H1 (cell line): ENCODE results near the gene SLC7A5. TPM values are rescaled to one million over a fixed set of nuclear protein-coding genes. Genes with fewer than 3 reads are reported as not detected.
A peak's percentile ranks its signal among the peaks of the same experiment; 100 is the strongest.

Source experiments
- CTCF ChIA-PET: fragments of 300-600 bp; sonication (Branson Sonifier 250); formaldehyde crosslinking; loops from one replicate; lab custom pipeline; 2021; ENCODE audit not compliant: partially characterized antibody; lab: Charles Lee
- POLR2A ChIA-PET: fragments of 300-600 bp; sonication (Branson Sonifier 250); formaldehyde crosslinking; loops from one replicate; lab custom pipeline; 2021; ENCODE audit warnings: inconsistent platforms; ENCODE audit not compliant: partially characterized antibody; lab: Charles Lee
- DNase-seq, 2 experiments: peaks; one replicate each; pipeline versions ENCODE4 v3.0.0 to v3.0.0-alpha.2; 2010 to 2022; ENCODE audit warnings: low spot score in 2 of 2, low read depth in 1 of 2, mixed read lengths in 1 of 2
- FAIRE-seq: peaks from 2 replicates; lab custom pipeline; 2011; peaks lifted over from hg19 to GRCh38; lab: Jason Lieb, UNC
- H2AFZ ChIP-seq: 2 replicates; pipeline ENCODE4 v1.8.1; 2012; ENCODE audit warnings: low read length, inconsistent platforms
- H2AK5ac ChIP-seq: 2 replicates; pipeline ENCODE4 v1.6.1; 2013; ENCODE audit warnings: low read depth, low read length
- H2BK120ac ChIP-seq: replicated peaks from 2 replicates; pipeline ENCODE3; 2013; ENCODE audit warnings: low read depth, low read length, inconsistent platforms
- H2BK12ac ChIP-seq: 2 replicates; pipeline ENCODE4 v1.6.1; 2013; ENCODE audit warnings: low read depth, low read length
- H2BK15ac ChIP-seq: 2 replicates; pipeline ENCODE4 v1.6.1; 2013; ENCODE audit warnings: low read length
- H2BK20ac ChIP-seq: 2 replicates; pipeline ENCODE4 v1.6.1; 2013; ENCODE audit warnings: low read length
- H2BK5ac ChIP-seq: 2 replicates; pipeline ENCODE4 v1.6.1; 2013; ENCODE audit warnings: low read depth, low read length
- H3K14ac ChIP-seq: 2 replicates; pipeline ENCODE4 v1.6.1; 2013; ENCODE audit warnings: inconsistent platforms; ENCODE audit not compliant: insufficient read length
- H3K18ac ChIP-seq: 2 replicates; pipeline ENCODE4 v1.6.1; 2013; ENCODE audit warnings: low read length; ENCODE audit errors: extremely low read depth
- H3K23ac ChIP-seq: 2 replicates; pipeline ENCODE4 v1.6.1; 2013; ENCODE audit warnings: inconsistent platforms; ENCODE audit not compliant: insufficient read length
- H3K23me2 ChIP-seq: 2 replicates; pipeline ENCODE4 v1.6.1; 2013; ENCODE audit warnings: low read depth, low read length
- H3K27ac ChIP-seq: 2 replicates; pipeline ENCODE4 v1.6.1; 2011; ENCODE audit warnings: low read depth, low read length, inconsistent platforms
- H3K27me3 ChIP-seq, 4 experiments: replicated peaks in 1 of 4; 1 replicate in 1 of 4; 2 replicates in 3 of 4; pipeline versions ENCODE4 v1.6.1 to v1.8.1; 2011 to 2013; ENCODE audit warnings: low read length in 3 of 4, mild to moderate bottlenecking in 3 of 4, inconsistent platforms in 2 of 4, mixed read lengths in 2 of 4, moderate library complexity in 1 of 4; ENCODE audit not compliant: control insufficient read depth in 3 of 4, insufficient read depth in 3 of 4; ENCODE audit errors: extremely low read depth in 1 of 4
- H3K36me3 ChIP-seq, 4 experiments: 2 replicates each; pipeline versions ENCODE4 v1.6.1 to v1.8.1; 2011 to 2013; ENCODE audit warnings: mild to moderate bottlenecking in 4 of 4, low read length in 3 of 4, moderate library complexity in 2 of 4, control low read depth in 1 of 4, inconsistent platforms in 1 of 4; ENCODE audit not compliant: insufficient read depth in 4 of 4, control insufficient read depth in 2 of 4
- H3K4ac ChIP-seq: replicated peaks from 2 replicates; pipeline ENCODE3; 2013; ENCODE audit warnings: low read length, low read depth, mixed read lengths, inconsistent platforms; ENCODE audit not compliant: insufficient read length
- H3K4me1 ChIP-seq, 4 experiments: replicated peaks in 1 of 4; 1 replicate in 1 of 4; 2 replicates in 3 of 4; pipeline versions ENCODE4 v1.6.1 to v1.8.1; 2011 to 2013; ENCODE audit warnings: low read length in 3 of 4, inconsistent platforms in 2 of 4, mixed read lengths in 1 of 4; ENCODE audit not compliant: insufficient read depth in 4 of 4, control insufficient read depth in 3 of 4
- H3K4me2 ChIP-seq, 2 experiments: 2 replicates each; pipeline versions ENCODE4 v1.6.1 to v1.8.1; 2011 to 2013; ENCODE audit warnings: low read depth in 2 of 2, low read length in 2 of 2, control low read depth in 1 of 2, inconsistent platforms in 1 of 2, mild to moderate bottlenecking in 1 of 2; ENCODE audit not compliant: insufficient read depth in 1 of 2
- H3K4me3 ChIP-seq, 4 experiments: fragments of 200-600, 300-600 bp in 1 of 4; sonication (generic), shearing (Covaris generic), sonication (Bioruptor Twin) in 1 of 4; 2 replicates each; pipeline versions ENCODE4 v1.5.1 to v1.8.1; 2011 to 2016; ENCODE audit warnings: low read length in 4 of 4, low read depth in 3 of 4, control low read depth in 2 of 4, inconsistent platforms in 2 of 4, mild to moderate bottlenecking in 2 of 4, mixed read lengths in 1 of 4, moderate library complexity in 1 of 4; ENCODE audit not compliant: insufficient read depth in 2 of 4; ENCODE audit errors: extremely low read depth in 1 of 4
- H3K56ac ChIP-seq: replicated peaks from 2 replicates; pipeline ENCODE3; 2013; ENCODE audit warnings: low read depth, mild to moderate bottlenecking, mixed read lengths, low read length, inconsistent platforms; ENCODE audit not compliant: insufficient read length
- H3K79me1 ChIP-seq: 2 replicates; pipeline ENCODE4 v1.6.1; 2013; ENCODE audit warnings: low read depth, low read length, control low read depth
- H3K79me2 ChIP-seq, 2 experiments: 2 replicates each; pipeline versions ENCODE4 v1.6.1 to v1.8.1; 2012 to 2013; ENCODE audit warnings: low read length in 2 of 2, mild to moderate bottlenecking in 2 of 2, inconsistent platforms in 1 of 2; ENCODE audit not compliant: insufficient read depth in 2 of 2, control insufficient read depth in 1 of 2
- H3K9ac ChIP-seq, 4 experiments: replicated peaks in 1 of 4; 1 replicate in 1 of 4; 2 replicates in 3 of 4; pipeline versions ENCODE4 v1.6.1 to v1.8.1; 2011 to 2013; ENCODE audit warnings: low read depth in 3 of 4, low read length in 3 of 4, control low read depth in 2 of 4, mild to moderate bottlenecking in 2 of 4, moderate library complexity in 2 of 4, inconsistent platforms in 1 of 4; ENCODE audit errors: extremely low read depth in 1 of 4
- H3K9me3 ChIP-seq, 2 experiments: 2 replicates each; pipeline versions ENCODE4 v1.6.1 to v1.8.1; 2012 to 2013; ENCODE audit warnings: mild to moderate bottlenecking in 2 of 2, moderate library complexity in 2 of 2, control low read depth in 1 of 2, inconsistent platforms in 1 of 2, low read depth in 1 of 2, low read length in 1 of 2, mixed read lengths in 1 of 2; ENCODE audit not compliant: insufficient read depth in 2 of 2
- H4K20me1 ChIP-seq, 2 experiments: replicated peaks in 1 of 2; 2 replicates each; pipeline versions ENCODE3 to v1.8.1; 2011 to 2013; ENCODE audit warnings: inconsistent platforms in 2 of 2, low read length in 2 of 2, mild to moderate bottlenecking in 1 of 2; ENCODE audit not compliant: insufficient read depth in 2 of 2, control insufficient read depth in 1 of 2
- H4K5ac ChIP-seq: 2 replicates; pipeline ENCODE4 v1.6.1; 2013; ENCODE audit warnings: low read length, low read depth, mixed read lengths, inconsistent platforms; ENCODE audit not compliant: insufficient read length
- H4K8ac ChIP-seq: 2 replicates; pipeline ENCODE4 v1.8.0; 2013; ENCODE audit warnings: mild to moderate bottlenecking, moderate library complexity, low read length, inconsistent platforms; ENCODE audit not compliant: insufficient read depth; ENCODE audit errors: extremely low read depth
- H4K91ac ChIP-seq: replicated peaks from 2 replicates; pipeline ENCODE3; 2013; ENCODE audit warnings: low read length, mixed read lengths, inconsistent platforms; ENCODE audit not compliant: insufficient read length
- CHD2 ChIP-seq: IDR thresholded peaks from 2 replicates; pipeline ENCODE4 v1.6.1; 2012; ENCODE audit warnings: low read length, improper control_type of control experiment
- HDAC6 ChIP-seq: IDR thresholded peaks from one replicate; pipeline ENCODE4 v1.7.1; 2012; ENCODE audit warnings: low read depth, mild to moderate bottlenecking, inconsistent platforms, low read length, moderate library complexity
- KDM4A ChIP-seq: IDR thresholded peaks from one replicate; pipeline ENCODE4 v1.7.1; 2012; ENCODE audit warnings: low read depth, mild to moderate bottlenecking, moderate library complexity, low read length, inconsistent platforms; ENCODE audit not compliant: severe bottlenecking
- PHF8 ChIP-seq: fragments of 200-600 bp; sonication (generic); conservative IDR thresholded peaks from 2 replicates; pipeline ENCODE4 v1.7.1; 2012; ENCODE audit warnings: low read depth, mild to moderate bottlenecking, inconsistent platforms, low read length, moderate library complexity
- TEAD4 ChIP-seq: IDR thresholded peaks from 2 replicates; pipeline ENCODE4 v1.6.1; 2012; ENCODE audit warnings: low read depth, low read length, inconsistent platforms, mixed read lengths
- WGBS, 2 experiments: shearing (Covaris generic) in 1 of 2; methylation state at CpG; one replicate each; pipeline versions ENCODE4 v1.1.6 to v1.1.7; 2013 to 2015; ENCODE audit warnings: low lambda C conversion rate in 2 of 2, mixed read lengths in 2 of 2, inconsistent platforms in 1 of 2, low coverage in 1 of 2, missing lambda C conversion rate in 1 of 2; ENCODE audit not compliant: insufficient replicate concordance in 2 of 2, insufficient coverage in 1 of 2, insufficient read length in 1 of 2; ENCODE audit errors: extremely low coverage in 1 of 2, missing lambda C conversion rate in 1 of 2; 5-methylcytosine and 5-hydroxymethylcytosine counted together
- polyA plus RNA-seq, 7 experiments: library from polyadenylated mRNA; depleted of rRNA in 3 of 7; stranded (reverse) in 5 of 7; unstranded in 2 of 7; fragments of >200 nt in 5 of 7; fragments of 200-250 nt in 2 of 7; gene quantifications; 1 replicate in 5 of 7; 2 replicates in 1 of 7; 4 replicates in 1 of 7; pipeline versions ENCODE4 v1.2.1 to v1.2.3, GENCODE V29; 2011 to 2013; ENCODE audit warnings: missing spikeins in 2 of 7, mixed read lengths in 2 of 7
- total RNA-seq: library from RNA; stranded (reverse); fragmentation: NEBNext Ultra II Directional; extraction: Animal tissue kit (Norgen Biotek cat#: 25700); gene quantifications from 2 replicates; pipeline ENCODE4 v1.2.1, GENCODE V29; 2021

SLC7A5 gene
- total and polyA plus RNA-seq, 2 of the 8 experiments (the other 6 are each of a cell fraction or from before 2014, with no cell fraction given), result 68.2 to 341 TPM

- peak overlapping the region; percentile 48; the same call in 1 of the 2 replicates for H3K18ac ChIP-seq
- ChIA-PET POLR2A (interaction anchor here (0.6 to 12.6 kb wide), 24 partner anchors 9 to 639 kb away, joined by 3 to 117 read pairs (median 6); partner anchors contain the start of gene SLC7A5), CTCF (interaction anchor here (1.1 to 8.9 kb wide), 9 partner anchors 9 to 59 kb away, joined by 3 to 74 read pairs (median 4); no protein-coding TSS in a partner anchor)
- no peaks in the 10 kb centered on the region for H3K9me3 ChIP-seq
- H3K4me1 ChIP-seq, result peaks cover 6 to 48% (median 33%) of the 10 kb centered on the region in 4 experiments
- no peaks in the 10 kb centered on the region for H3K79me2 ChIP-seq
- no peaks in the 10 kb centered on the region; the same call in 1 of the 2 replicates for H3K79me1 ChIP-seq
- H2BK120ac ChIP-seq, result no peak overlapping the region
- DNase-seq (no peak), FAIRE-seq (no peak)
- peak overlapping the region; percentile 44; the same call in 1 of the 2 replicates for H2BK5ac ChIP-seq
- no peak overlapping the region for H2BK20ac ChIP-seq
- no peak overlapping the region for H3K4me3 ChIP-seq
- 91% methylated on average over 20 of the region's 20 CpGs; no CpG with 5 or more reads in 1 of the 2 experiments for WGBS, 2 experiments
- H4K5ac ChIP-seq, result no peak overlapping the region
- H3K14ac ChIP-seq, result no peak overlapping the region
- H3K23me2 ChIP-seq, result no peaks in the 10 kb centered on the region
- H2AK5ac ChIP-seq, result no peak overlapping the region
- peaks cover 0 to 1% of the 10 kb centered on the region in 2 experiments for H4K20me1 ChIP-seq
- H3K4ac ChIP-seq, result peak overlapping the region; percentile 76
- no peak overlapping the region for H2BK15ac ChIP-seq
- H3K27me3 ChIP-seq, result no peaks in the 10 kb centered on the region
- H4K8ac ChIP-seq, result peak overlapping the region; percentile 85
- H3K23ac ChIP-seq, result no peak overlapping the region
- H3K56ac ChIP-seq, result no peak overlapping the region
- H4K91ac ChIP-seq, result peak overlapping the region; percentile 81
- peak overlapping the region; percentile 33; the same call in 1 of the 2 replicates for H2BK12ac ChIP-seq
- no peak overlapping the region for H3K9ac ChIP-seq
- no peak overlapping the region for H3K4me2 ChIP-seq
- no peak overlapping the region for H2AFZ ChIP-seq
- peaks cover 0 to 27% (median 10%) of the 10 kb centered on the region in 4 experiments; a peak in 4 of 8 replicates for H3K36me3 ChIP-seq
- H3K27ac ChIP-seq, result no peak overlapping the region; the same call in 1 of the 2 replicates
- TF ChIP-seq CHD2 (no peak), PHF8 (no peak), TEAD4 (no peak), HDAC6 (no peak), KDM4A (no peak)
Observed at GRCh38 chr16:87828071-87828906, 41.0 kb downstream of the SLC7A5 start.
